Activated T-cell treated with anti-CD3 and anti-CD28 coated beads for 48 hours (primary cell): ENCODE results near the gene FABP2.
"Not testable (repeated sequence)": the region's sequence is repeated elsewhere in the genome, so short reads cannot be mapped to it uniquely, and the experiment has no call there.

Experiments used
- DNase-seq: peaks from one replicate; pipeline ENCODE4 v3.0.0-alpha.2; 2020; ENCODE audit warnings: low read depth

The FABP2 gene

GRCh38 chr4:119321921-119322687, at the start of gene FABP2:
Gene FABP2 (minus strand): TSS chr4:119322138. CDS start chr4:119322102, 36 bp downstream.
- no peak for DNase-seq

- DNase-seq: not testable (repeated sequence)
These were observed 49.2 kb upstream of the FABP2 start for GRCh38 chr4:119370951-119371683.

- DNase-seq: peak; percentile 33
These were observed 48.5 kb upstream of the FABP2 start for GRCh38 chr4:119370392-119370791.

- DNase-seq: not testable (repeated sequence)
These were observed 44.9 kb upstream of the FABP2 start for GRCh38 chr4:119366802-119367201.

GRCh38 chr4:119364203-119364602, 42.3 kb upstream of the FABP2 start:
- not testable (repeated sequence) for DNase-seq

- not testable (repeated sequence) for DNase-seq
These were observed 41.4 kb upstream of the FABP2 start for GRCh38 chr4:119363372-119363771.

- DNase-seq: not testable (repeated sequence)
These were observed 40.5 kb upstream of the FABP2 start for GRCh38 chr4:119362413-119362812.

- not testable (repeated sequence) for DNase-seq
These were observed 37.9 kb upstream of the FABP2 start for GRCh38 chr4:119359873-119360272.

- DNase-seq: not testable (repeated sequence)
These were observed 34.9 kb upstream of the FABP2 start for GRCh38 chr4:119356796-119357195.

- not testable (repeated sequence) for DNase-seq
These were observed 34.1 kb upstream of the FABP2 start for GRCh38 chr4:119356041-119356440.

GRCh38 chr4:119353364-119353763, 31.4 kb upstream of the FABP2 start:
- DNase-seq: not testable (repeated sequence)

GRCh38 chr4:119348169-119348568, 26.2 kb upstream of the FABP2 start:
- not testable (repeated sequence) for DNase-seq

- DNase-seq: not testable (repeated sequence)
These were observed 21.4 kb upstream of the FABP2 start for GRCh38 chr4:119343293-119343692.

- DNase-seq: not testable (repeated sequence)
These were observed 18.0 kb upstream of the FABP2 start for GRCh38 chr4:119339895-119340294.

- DNase-seq: no peak
These were observed 15.1 kb upstream of the FABP2 start for GRCh38 chr4:119337010-119337409.

GRCh38 chr4:119336332-119336979, 14.5 kb upstream of the FABP2 start:
- not testable (repeated sequence) for DNase-seq

- no peak for DNase-seq
These were observed 8.1 kb upstream of the FABP2 start for GRCh38 chr4:119329835-119330620.

GRCh38 chr4:119328695-119329094, 6.8 kb upstream of the FABP2 start:
- DNase-seq: no peak

GRCh38 chr4:119317990-119318389, 3.9 kb downstream of the FABP2 start:
- DNase-seq: no peak

- DNase-seq: no peak
These were observed 6.9 kb downstream of the FABP2 start for GRCh38 chr4:119315036-119315435.

GRCh38 chr4:119314356-119314755, 7.6 kb downstream of the FABP2 start:
- DNase-seq: no peak

GRCh38 chr4:119313237-119313636, 8.7 kb downstream of the FABP2 start:
- DNase-seq: no peak
